ENCODE results near the gene LGALS7B.

GRCh38 chr19:38834590-38834989 is 45.6 kb downstream of the LGALS7B start:
- TF ChIP-seq, protein P1, sequence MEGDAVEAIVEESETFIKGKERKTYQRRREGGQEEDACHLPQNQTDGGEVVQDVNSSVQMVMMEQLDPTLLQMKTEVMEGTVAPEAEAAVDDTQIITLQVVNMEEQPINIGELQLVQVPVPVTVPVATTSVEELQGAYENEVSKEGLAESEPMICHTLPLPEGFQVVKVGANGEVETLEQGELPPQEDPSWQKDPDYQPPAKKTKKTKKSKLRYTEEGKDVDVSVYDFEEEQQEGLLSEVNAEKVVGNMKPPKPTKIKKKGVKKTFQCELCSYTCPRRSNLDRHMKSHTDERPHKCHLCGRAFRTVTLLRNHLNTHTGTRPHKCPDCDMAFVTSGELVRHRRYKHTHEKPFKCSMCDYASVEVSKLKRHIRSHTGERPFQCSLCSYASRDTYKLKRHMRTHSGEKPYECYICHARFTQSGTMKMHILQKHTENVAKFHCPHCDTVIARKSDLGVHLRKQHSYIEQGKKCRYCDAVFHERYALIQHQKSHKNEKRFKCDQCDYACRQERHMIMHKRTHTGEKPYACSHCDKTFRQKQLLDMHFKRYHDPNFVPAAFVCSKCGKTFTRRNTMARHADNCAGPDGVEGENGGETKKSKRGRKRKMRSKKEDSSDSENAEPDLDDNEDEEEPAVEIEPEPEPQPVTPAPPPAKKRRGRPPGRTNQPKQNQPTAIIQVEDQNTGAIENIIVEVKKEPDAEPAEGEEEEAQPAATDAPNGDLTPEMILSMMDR (IDR thresholded peaks at IDR 0.05; ENCODE audit: insufficient read depth, low read depth, low read length) = no peak
- TF ChIP-seq EZH2 (IDR thresholded peaks at IDR 0.05; ENCODE audit: insufficient read depth, low read length) = no peak
